Measurements from ENCODE around the gene ST7L. TPM values are rescaled to one million over a fixed set of nuclear protein-coding genes. Genes with fewer than 3 reads are reported as not detected.

ST7L gene
- total and polyA plus RNA-seq, 2 donors (not counting 3 experiments of a cell fraction or from before 2014, with no cell fraction given) = 12.3 to 28.4 TPM

GRCh38 chr1:112532064-112532463, 86.9 kb downstream of the ST7L start:
- H3K9me3 ChIP-seq (replicated peaks; ENCODE audit: control insufficient read depth, insufficient read depth, low read length) = no peaks in the 10 kb centered on the region
- H3K9me1 ChIP-seq (replicated peaks; ENCODE audit: control insufficient read depth, extremely low read depth, insufficient read depth, low read length) = no peaks in the 10 kb centered on the region
- H3K4me1 ChIP-seq (ENCODE audit: control insufficient read depth, extremely low read depth, insufficient read depth, low read length) = no peaks in the 10 kb centered on the region
- TF ChIP-seq POLR2A (IDR thresholded peaks at IDR 0.05; ENCODE audit: low read depth, low read length) = no peak
- no peak for TF ChIP-seq FOS (IDR thresholded peaks at IDR 0.05; ENCODE audit: borderline replicate concordance, insufficient read depth, low read length)
- TF ChIP-seq EZH2 (IDR thresholded peaks at IDR 0.05; ENCODE audit: borderline replicate concordance, low read depth, low read length, severe bottlenecking) = no peak
- no peak for TF ChIP-seq MAX (IDR thresholded peaks at IDR 0.05; ENCODE audit: insufficient read depth, insufficient read length)
- no peak for TF ChIP-seq MYC (IDR thresholded peaks at IDR 0.05; ENCODE audit: low read depth, low read length)
- TF ChIP-seq JUN (IDR thresholded peaks at IDR 0.05; ENCODE audit: borderline replicate concordance, insufficient read depth, insufficient read length, low read depth) = no peak
- no peak for TF ChIP-seq GATA2 (IDR thresholded peaks at IDR 0.05; ENCODE audit: insufficient read depth, insufficient read length, low read depth, low read length)
- no peak for TF ChIP-seq POLR2AphosphoS5 (IDR thresholded peaks at IDR 0.05; ENCODE audit: insufficient read depth, low read depth, low read length)
- no peak for TF ChIP-seq CTCF (IDR thresholded peaks at IDR 0.05; ENCODE audit: extremely low read depth in 1 of 2, insufficient read depth in 1 of 2, low read depth in 1 of 2, low read length in 2 of 2)
- no peaks in the 10 kb centered on the region for H3K27me3 ChIP-seq (ENCODE audit: control insufficient read depth in 2 of 2, insufficient read depth in 2 of 2, low read length in 2 of 2)
- DNase-seq (ENCODE audit: low read depth, low spot score) (no peak), FAIRE-seq (no peak)
- H3K36me3 ChIP-seq (ENCODE audit: control insufficient read depth in 2 of 2, extremely low read depth in 1 of 2, insufficient read depth in 2 of 2, low read length in 2 of 2) = no peaks in the 10 kb centered on the region
- no peak overlapping the region for H3K4me2 ChIP-seq (ENCODE audit: insufficient read depth, low read length)
- H2AFZ ChIP-seq (ENCODE audit: low read depth, low read length) = no peak overlapping the region
- CTCF ChIA-PET = interaction anchor here (0.9 to 2.1 kb wide), 3 partner anchors 10 to 30 kb away, joined by 4 to 9 read pairs (median 4); partner anchors contain the start of gene WNT2B
- dilution Hi-C loops (cut with MboI; ENCODE audit: extremely low pct_ligation_motif_present, low sequenced_read_pairs) = no loop called here
- POLR2A ChIA-PET = no interaction called here
- no peak overlapping the region for H3K9ac ChIP-seq (replicated peaks; ENCODE audit: extremely low read depth, insufficient read depth, low read length)
- no TSS peak for BruUV-seq (replicated peaks)
- no peaks in the 10 kb centered on the region for H3K79me2 ChIP-seq (ENCODE audit: control insufficient read depth, insufficient read depth, low read length)
- no peak overlapping the region for H3K4me3 ChIP-seq (replicated peaks in 1 of 3; ENCODE audit: insufficient read depth in 1 of 3, low read depth in 1 of 3, low read length in 3 of 3)
- intact Hi-C loops (cut with micrococcal nuclease) = no loop called here
- H3K27ac ChIP-seq (ENCODE audit: insufficient read depth, low read depth, low read length) = no peak overlapping the region
- no peaks in the 10 kb centered on the region for H4K20me1 ChIP-seq (replicated peaks; ENCODE audit: control insufficient read depth, extremely low read depth, insufficient read depth, low read length)
